Neural progenitor cell (in vitro differentiated cells): ENCODE data around the gene JAK1.

Experiments used
- CTCF ChIP-seq: fragments of 200-600 bp; sonication (generic); IDR thresholded peaks from 2 replicates; pipeline ENCODE4 v1.5.1; 2017; ENCODE audit warnings: antibody characterized with exemption, mild to moderate bottlenecking
- EZH2phosphoT487 ChIP-seq: fragments of 200-600 bp; sonication (generic); IDR thresholded peaks from 2 replicates; pipeline ENCODE4 v1.6.1; 2017; ENCODE audit warnings: antibody characterized with exemption

- TF ChIP-seq CTCF (no peak), EZH2phosphoT487 (no peak)
Observed at GRCh38 chr1:64790832-64791487, 175.4 kb downstream of the JAK1 start.
